HG02759 (cell line): ENCODE data around the gene TAS2R41.
"Not testable (repeated sequence)": the region's sequence is repeated elsewhere in the genome, so short reads cannot be mapped to it uniquely, and the experiment has no call there.

Experiments used
- ATAC-seq: cut with Tn5 transposase; IDR thresholded peaks from one replicate; pipeline ENCODE4 v1.9.1; 2021; ENCODE audit warnings: mild to moderate bottlenecking, moderate library complexity; ENCODE audit not compliant: unreplicated experiment

TAS2R41 gene

DNA sequence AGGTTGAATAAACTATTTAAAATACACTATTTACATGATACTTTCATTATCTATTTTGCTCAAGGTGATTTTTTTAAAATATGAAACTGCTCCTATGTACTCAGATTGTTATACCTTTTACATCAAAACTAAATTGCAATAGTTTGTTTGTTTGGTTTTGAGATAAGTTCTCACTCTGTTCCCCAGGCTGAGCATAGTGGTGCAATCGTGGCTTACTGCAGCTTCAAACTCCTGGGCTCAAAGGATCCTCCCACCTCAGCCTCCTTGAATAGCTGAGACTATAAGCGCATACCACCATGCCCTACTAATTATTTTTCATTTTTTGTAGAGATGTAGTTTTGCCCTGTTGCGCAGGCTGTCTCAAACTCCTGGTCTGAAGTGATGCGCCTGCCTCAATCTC, 21.7 kb upstream of the TAS2R41 start:
- no peak for ATAC-seq

DNA sequence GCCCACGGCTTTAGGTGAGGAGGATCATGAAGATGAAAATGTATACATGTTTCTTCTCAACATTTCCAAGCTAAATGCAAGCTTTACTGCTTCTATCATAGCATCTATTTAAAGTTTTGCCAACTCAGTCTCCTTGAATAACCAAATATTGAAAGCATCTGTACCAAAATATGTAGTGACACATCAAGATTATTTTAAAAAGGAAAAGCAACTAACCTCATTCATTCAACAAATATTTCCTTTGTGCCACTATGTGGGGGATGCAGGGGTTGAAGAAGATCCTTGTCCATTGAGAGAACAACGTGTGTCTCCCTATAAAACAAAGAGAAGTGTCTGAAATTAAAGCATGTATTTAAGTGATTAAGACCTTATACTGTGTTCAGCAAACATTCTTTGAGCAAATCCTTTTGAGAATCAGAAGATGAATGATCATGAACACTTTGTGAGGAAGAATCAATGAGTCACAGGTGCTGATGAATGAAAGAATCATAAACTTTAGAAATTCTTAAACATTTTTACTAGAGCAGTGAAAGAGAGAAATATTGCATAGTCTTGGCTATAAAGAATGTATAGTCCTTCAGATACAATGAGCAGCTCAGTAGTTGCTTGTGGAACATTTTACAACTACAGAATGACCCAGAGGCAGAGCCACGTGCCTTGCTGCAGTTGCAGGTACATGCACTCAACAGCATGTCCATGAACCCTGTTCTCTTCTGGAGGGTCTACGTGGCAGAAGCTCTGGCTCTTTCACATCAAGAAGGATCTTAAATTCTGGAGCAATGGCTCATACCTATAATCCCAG, 20.5 kb upstream of the TAS2R41 start:
- no peak for ATAC-seq

DNA sequence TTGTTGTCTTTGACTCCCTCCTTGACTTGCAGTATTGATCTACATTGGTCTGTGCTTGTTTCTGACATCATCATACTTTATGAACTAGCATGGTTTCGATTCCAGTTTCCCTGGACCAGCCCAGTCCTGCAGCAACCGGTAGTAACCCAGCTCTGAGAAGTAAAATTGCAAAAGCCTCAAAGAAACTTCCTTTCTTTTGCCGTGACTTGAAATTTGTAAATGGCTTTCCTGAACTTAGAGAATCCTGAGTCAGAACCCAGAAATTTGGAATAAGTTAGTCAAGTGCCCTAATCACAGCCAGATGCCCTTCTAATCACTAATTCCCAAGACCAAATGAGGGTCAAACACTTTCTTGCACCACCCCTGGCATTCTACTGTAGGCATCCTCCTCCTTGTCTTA, 19.4 kb upstream of the TAS2R41 start:
- ATAC-seq = no peak

DNA sequence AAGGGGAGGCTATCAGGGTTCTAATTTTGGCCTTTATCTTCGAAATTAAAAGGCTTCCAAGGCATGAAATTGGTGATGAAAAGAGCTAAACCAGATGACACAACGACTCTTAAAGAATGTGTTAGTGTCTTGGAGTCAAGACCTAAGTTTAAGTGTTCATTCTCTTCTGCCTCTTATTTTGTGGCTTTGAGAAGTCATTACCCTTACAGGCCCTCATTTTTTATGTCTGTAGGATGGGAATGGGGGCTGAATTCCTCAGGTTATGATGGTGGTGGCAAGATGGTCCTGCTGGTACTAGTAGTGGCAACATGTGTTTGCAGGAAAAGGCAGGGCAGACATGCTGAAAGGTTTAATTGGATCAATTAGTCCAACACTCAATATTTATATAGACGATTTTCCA, 19.0 kb upstream of the TAS2R41 start:
- no peak for ATAC-seq

DNA sequence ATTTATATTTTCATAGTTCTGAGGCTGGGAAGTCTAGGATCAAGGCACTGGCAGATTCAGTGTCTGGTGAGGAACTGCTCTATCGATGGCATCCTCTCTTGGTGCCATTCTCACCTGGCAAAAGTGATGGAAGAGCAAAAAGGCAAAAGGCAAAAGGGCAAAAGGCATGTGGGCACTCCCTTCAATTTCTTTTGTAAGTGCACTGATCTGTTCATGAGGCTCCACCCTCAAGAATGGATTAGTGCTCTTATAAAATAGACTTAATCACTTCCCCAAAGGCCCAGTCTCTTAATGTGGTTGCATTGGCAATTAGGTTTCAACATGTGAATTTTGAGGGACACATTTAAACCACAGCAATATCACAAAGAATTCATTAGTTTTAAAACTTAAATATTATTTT, 18.3 kb upstream of the TAS2R41 start:
- ATAC-seq = no peak

DNA sequence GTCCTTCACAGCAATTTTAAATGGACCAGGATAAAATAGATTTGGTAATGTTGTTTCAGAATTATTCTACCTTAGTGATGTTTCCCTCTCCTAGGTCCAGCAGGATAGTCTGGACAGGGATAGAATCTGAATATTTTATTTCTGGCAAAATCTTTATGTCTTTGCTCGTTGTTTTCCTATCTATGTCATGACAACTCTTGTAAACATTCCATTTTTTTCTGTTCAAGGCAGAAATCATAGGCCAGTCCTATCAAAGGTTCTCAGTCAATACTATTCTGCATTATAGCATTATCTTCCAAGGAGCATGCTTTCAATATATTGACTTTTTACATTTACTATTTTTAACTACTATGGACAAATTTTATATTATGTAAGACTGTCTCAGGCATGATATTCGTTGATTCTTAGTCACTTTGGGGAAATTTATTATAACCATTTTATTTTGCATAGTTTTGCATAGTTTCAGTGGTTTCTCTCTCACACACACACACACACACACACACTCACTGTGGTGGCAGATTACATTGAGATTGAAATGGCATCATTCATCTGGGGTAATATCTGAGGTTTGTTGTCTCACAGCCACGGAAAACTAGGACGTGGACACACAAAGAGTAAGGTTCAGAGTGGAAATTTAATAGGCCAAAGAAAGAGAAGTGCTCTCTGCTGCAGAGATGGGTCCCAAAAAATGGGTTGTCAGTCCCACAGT, 17.2 kb upstream of the TAS2R41 start:
- ATAC-seq = no peak

DNA sequence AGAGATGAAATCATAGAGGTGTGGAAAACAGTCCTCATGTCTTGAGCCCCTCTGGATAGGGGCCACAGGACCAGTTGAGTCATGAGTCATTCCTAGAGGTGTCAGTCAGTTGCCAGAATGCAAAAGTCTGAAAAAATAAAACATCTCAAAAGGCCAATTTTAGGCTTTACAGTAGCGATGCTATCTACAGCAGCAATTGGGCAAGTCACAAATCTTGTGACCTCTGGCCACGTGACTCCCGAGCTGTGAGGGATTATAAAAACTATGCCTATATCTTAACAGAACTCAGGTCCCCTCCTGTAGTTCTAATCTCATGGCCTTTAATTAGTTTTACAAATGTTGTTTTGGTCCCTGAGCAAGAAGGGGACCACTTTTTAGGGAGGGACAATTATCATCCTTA, 15.6 kb upstream of the TAS2R41 start:
- ATAC-seq = no peak

DNA sequence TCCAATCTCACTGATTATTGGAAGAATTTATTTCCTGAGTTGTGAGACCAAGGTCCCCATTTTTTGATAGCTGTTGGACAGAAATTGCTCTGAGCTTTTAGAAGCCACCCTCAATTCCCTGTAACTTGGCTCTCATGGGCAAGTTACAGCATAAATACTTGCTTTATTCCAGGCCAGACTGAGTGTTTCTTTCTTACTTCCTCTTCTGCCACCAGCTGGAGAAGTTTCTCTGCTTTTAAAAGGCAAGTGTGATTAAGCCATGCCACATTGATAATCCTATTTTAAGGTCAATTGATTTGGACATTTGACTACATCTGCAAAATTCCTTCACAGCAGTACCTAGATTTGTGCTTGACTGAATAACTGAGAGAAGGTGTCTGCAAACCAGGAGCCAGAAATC, 14.1 kb upstream of the TAS2R41 start:
- ATAC-seq = no peak

DNA sequence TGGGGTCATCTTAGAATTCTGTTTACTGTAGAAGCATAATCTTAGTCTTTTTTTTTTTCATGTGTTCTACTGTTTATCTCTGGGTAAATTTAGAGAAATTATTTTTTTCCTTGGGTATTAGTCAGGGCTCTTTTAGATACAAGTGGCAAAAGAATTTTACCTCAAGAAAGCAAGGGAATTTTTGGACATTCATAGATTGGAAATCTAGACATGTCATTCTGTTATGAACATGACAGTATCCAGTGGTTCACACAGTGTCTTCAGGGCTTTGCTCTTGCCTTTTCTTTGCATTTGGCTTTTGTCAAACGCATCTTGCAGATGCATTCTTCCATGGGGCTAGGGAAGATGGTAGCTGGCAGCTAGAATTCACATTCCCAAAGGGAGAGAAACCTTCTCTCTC, 13.7 kb upstream of the TAS2R41 start:
- ATAC-seq = no peak

DNA sequence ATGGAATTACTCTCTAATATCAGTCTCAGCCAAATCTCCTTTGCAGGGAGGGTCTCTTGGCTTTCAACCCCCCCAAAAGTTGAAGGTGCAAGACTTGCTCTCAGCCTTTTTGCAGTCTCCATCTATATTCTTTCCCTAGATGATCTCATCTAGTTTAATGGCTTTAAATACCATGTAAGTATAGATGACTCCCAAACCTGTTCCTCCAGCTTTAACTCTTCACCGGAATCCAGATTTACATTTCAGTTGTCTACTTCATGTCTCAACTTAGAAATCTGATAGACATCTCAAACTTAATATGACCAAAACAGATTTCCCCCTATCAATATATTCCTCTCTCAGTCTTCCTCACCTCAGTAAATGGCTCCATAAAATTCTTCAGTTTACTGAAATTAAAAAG, 9.9 kb upstream of the TAS2R41 start:
- no peak for ATAC-seq

DNA sequence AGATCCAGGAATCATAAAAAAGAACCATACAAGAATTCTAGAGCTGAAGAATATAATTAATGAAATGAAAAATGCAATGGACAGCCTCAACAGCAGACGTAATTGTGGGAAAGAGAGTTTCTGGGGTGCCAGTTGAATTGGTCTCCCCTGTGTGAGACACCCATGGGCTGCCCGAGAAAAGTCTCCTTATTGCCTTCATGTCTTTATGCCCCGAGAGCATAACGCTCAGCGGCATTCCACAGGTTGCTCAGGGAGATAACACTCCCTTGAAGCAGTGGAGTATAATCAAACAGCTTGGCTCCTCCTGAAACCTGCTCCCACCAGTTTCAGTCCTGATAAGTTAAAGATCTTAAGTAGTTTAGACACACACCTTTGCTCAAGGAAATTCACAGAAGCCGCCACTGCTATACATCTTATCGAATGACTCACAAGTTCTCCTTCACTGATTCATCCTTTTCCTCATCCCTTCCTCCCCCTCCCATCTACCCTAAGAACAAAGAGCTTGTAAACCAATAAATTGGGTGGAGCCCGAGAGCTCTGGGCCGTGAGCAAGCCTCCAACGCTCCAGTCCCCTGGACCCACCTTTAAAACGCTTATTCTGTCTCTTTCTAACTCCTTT, 5.5 kb upstream of the TAS2R41 start:
- not testable (repeated sequence) for ATAC-seq

DNA sequence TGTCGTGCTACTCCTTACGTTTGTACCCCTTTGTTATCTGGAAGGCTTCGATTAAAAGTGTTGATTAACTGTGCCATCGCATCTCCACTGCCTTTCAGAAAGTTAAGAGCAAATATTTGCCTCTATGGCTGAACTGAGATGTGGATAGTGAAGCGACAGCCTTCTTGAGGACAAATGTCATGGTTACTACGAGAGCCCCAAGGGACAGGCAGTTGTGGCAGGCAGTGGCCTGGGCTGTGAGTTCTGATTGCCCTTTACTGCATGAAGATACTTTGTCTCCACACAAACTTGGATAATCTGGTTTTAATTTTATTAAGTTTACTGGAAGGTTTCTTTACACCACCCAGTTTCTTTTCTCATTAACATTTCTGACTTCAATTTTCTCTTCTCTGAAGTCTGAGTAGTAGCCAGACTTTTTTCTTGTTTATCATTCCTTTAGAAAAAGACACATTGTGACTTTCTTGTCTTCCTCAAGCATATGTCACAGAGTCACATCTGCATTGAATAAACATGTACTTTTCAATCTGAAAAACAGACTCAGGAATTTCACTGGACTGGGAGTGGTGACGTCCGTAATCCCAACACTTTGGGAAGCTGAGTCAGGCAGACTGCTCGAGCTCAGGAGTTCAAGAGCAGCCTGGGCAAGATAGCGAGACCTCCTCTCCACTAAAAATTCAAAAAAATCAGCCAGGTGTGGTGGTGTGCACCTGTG, 1.5 kb downstream of the TAS2R41 start:
- ATAC-seq = no peak

DNA sequence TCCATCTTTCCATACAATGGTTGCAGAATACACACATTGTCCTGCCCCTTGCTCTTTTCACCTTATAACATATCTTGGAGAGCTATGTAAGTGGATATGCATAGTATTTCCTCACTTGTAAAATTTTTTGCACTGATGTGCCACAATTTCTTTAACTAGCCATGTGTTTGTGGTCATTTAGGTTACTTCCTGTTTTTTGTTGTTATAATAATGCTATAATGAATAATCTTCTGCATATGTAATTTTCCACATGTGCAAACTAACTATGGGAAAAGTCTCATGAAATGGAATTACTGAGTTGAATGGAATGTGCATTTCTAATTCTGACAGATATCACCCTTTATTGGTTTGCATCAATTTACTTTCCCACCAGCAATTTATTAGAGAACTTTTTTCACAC, 2.8 kb downstream of the TAS2R41 start:
- ATAC-seq = no peak

DNA sequence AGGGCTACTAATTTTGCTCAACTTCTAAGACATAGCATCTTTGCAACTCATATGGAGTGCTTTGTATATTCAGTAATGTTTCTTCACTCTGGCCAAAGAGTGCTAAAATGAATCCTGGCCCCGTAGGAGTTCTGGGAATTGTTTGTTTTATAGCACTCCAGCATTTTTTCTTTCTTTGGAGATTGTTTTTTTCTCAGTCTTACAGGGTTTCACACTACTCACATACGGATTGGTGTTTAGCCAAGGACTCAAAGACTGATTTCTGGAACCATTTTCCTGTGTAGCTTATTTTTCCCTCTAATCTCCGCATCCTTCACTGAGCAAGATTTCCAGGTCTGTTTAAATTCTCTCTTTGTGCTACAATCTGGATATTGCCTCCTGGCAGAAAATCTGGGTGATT, 6.4 kb downstream of the TAS2R41 start:
- no peak for ATAC-seq

DNA sequence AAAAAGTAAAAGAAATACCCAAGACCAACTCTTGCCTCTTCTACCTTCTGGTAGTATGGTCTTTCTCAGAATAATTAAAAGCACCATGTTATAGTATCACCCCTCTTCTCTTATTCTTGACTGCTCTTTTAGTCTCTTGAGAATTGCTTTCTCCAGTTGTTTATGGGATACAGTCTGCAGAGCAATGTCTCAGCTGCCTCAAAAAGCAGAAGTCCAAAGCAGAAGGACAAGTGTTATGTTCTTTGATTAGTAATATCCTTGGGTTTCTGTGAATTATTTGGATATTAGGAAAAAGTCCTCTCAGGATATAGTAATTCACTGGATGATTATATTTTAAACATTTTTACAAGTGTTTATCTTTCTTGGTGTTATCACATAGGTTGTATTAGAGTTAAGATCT, 7.4 kb downstream of the TAS2R41 start:
- no peak for ATAC-seq

DNA sequence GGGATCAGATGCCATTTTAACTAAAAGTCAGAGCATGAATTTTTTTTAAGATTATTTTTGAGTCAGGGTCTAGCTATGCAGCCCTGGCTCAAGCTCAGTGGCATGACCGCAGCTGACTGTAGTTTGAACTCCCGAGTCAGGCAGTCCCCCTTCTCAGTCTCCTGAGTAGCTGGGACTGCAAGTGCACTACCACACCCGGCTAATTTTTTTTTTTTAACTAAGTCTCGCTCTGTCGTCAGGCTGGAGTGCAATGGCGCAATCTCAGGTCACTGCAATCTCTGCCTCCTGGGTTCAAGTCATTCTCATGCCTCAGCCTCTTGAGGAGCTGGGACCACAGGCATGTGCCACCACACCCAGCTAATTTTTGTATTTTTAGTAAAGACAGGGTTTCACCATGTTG, 7.8 kb downstream of the TAS2R41 start:
- ATAC-seq = no peak

DNA sequence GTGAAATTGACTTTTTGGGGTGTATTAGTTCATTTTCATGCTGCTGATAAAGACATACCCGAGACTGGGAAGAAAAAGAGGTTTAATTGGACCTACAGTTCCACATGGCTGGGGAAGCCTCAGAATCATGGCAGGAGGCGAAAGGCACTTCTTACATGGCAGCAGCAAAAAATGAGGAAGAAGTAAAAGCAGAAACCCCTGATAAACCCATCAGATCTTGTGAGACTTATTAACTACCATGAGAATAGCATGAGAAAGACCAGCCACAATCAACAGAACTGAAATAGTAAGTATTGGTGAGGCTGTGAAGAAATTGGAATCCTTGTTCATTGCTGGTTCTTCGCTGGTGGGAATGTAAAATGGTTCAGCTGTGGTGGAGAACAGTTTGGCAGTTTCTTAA, 8.6 kb downstream of the TAS2R41 start:
- not testable (repeated sequence) for ATAC-seq

DNA sequence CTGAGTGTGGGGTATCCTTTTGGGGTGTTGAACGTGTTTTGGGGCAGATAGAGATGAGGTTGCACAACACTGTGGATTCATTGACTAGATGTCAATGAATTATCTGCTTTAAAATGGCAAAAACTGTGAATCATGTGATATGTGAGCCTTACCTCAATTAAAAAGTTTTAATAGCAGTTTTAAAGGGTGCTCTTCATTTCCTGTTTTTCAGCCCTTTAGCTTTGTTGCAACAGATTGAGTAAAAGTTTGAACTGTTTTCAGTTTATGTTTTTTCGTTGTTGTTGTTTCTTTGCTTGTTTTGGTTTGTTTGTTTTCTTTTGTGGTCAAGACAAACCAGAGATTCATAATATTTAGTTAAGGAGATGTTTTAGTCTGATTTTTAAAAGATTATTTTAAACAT, 9.4 kb downstream of the TAS2R41 start:
- ATAC-seq = no peak

DNA sequence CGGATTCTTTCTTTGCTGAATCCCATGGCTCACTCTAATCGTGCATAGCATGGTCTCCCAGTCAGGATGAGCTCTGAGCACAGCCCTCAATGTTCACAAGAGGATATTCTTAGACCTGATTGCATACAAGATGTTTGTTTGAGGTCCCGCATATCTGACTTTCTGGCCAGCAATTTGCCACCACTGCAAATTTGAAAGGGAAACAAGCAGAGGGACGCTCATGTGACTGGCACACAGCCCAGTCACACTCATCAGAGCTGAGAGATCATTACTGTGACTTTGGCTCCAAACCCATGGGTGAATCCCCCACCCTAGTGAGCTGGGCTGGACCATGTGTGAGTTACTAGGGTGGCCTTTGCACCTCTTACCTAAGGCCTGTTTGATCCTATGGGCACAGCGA, 9.9 kb downstream of the TAS2R41 start:
- peak; percentile 40 for ATAC-seq

DNA sequence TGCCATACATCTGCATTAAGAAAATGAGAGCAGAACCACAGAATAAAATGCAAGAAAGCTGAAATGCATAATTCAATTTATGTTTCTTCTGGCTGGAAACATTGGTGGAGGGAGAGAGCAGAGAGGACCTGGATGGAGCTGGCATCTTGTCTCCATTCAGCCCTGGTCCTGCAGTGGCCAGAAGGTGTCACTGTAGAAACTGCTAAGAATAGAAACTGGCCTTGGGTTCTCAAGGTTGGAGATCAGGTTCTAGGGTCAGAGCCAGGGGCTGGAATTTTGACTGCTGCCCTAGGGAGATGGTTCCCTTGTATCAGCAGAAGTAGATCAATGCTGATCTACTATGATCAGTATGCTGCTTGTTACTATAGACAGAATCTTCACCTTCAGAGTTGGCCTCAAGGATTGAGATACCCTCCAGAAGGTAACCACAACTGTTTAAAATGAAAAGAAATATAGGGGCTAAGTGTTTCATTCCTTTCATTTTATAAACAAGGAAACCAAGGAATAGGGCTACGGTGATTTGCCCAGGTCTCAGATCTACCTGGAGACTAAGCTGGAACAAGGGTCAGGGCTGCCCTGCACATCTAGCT, 13.1 kb downstream of the TAS2R41 start:
- ATAC-seq = no peak

DNA sequence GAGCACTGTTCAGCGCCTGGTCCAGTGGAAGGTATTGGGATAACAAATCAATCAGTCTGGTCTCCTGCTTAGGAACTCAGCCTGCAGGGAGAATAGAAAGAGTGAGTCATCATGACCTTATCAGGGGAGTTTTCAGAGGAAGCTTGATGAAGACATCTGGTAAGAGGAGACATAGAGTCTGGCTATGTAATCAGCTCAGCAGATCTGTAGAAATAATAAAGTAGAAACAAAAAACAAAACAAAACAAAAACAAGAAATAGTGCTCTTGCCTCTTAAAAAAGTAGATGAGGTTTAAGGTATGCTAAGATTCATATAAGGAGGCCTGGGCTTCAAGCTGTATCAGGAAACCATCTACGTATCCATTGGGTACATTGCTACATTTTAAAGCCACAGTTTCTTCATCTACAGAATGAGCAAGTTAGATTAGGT, 14.4 kb downstream of the TAS2R41 start:
- no peak for ATAC-seq
